ENCODE data around the gene TGFBI.

- TF ChIP-seq POLR2AphosphoS5 (IDR thresholded peaks at IDR 0.05; ENCODE audit: low read depth, low read length), result no peak
- no peak for TF ChIP-seq FOXP2 (optimal IDR thresholded peaks at IDR 0.05; ENCODE audit: borderline replicate concordance, extremely low read depth, extremely low read length, insufficient read depth)
- no peak for TF ChIP-seq REST (IDR thresholded peaks at IDR 0.05; ENCODE audit: insufficient read depth in 1 of 2, low read depth in 2 of 2, low read length in 2 of 2)
These were observed 24.8 kb downstream of the TGFBI start for GRCh38 chr5:136053336-136054141.
